ENCODE measurements around the gene PACRG.

The PACRG gene

DNA sequence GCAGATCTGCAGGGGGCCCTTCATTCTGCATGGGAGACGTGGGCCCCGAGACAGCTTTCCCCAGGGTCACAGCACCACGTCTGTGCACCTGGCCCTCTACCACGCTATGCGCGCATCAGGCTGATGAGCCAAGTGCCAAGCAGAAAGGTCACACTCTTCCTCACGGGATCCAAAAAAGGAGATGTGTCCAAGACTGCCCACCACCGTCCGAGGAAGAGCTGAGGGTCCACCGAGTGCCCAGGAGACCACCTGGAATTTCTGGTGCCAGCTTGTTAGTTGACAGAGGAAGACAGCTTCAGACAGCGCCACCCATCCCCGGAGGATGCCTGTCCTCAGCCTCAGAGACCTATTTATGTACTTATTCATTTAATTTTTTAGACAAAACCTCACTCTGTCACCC is 609.2 kb downstream of the PACRG start:
- H3K27me3 Mint-ChIP-seq (ENCODE audit: low read depth, poor library complexity), result peaks cover 11% of the 10 kb centered on the region
- no peak overlapping the region for H3K27ac Mint-ChIP-seq
- H3K4me1 Mint-ChIP-seq, result peaks cover 67% of the 10 kb centered on the region
- no peaks in the 10 kb centered on the region for H3K36me3 Mint-ChIP-seq (ENCODE audit: low read depth)
- no peak for DNase-seq
- H3K4me3 Mint-ChIP-seq, result no peak overlapping the region
- TF ChIP-seq CTCF (IDR thresholded peaks at IDR 0.05), result no peak
- no peaks in the 10 kb centered on the region for H3K9me3 Mint-ChIP-seq

- no peaks in the 10 kb centered on the region for H3K9me3 Mint-ChIP-seq
- no peak for DNase-seq
These were observed 610.2 kb downstream of the PACRG start for GRCh38 chr6:163337958-163338357.

GRCh38 chr6:163338671-163339405 is 611.1 kb downstream of the PACRG start:
- H3K36me3 Mint-ChIP-seq (ENCODE audit: low read depth), result no peaks in the 10 kb centered on the region
- peak overlapping the region; percentile 34 for H3K4me3 Mint-ChIP-seq
- no peak for TF ChIP-seq CTCF (IDR thresholded peaks at IDR 0.05)
- H3K9me3 Mint-ChIP-seq, result no peaks in the 10 kb centered on the region
- no peak for DNase-seq
- peak overlapping the region; percentile 29 for H3K27ac Mint-ChIP-seq
- H3K27me3 Mint-ChIP-seq (ENCODE audit: low read depth, poor library complexity), result peaks cover 13% of the 10 kb centered on the region
- peaks cover 75% of the 10 kb centered on the region for H3K4me1 Mint-ChIP-seq

More at GRCh38 chr6:163337958-163338357, 610.2 kb downstream of the PACRG start:
- no peak for TF ChIP-seq CTCF (IDR thresholded peaks at IDR 0.05)
- no peak overlapping the region for H3K4me3 Mint-ChIP-seq
- peaks cover 77% of the 10 kb centered on the region for H3K4me1 Mint-ChIP-seq
- H3K27me3 Mint-ChIP-seq (ENCODE audit: low read depth, poor library complexity), result peaks cover 13% of the 10 kb centered on the region
- H3K27ac Mint-ChIP-seq, result no peak overlapping the region
- no peaks in the 10 kb centered on the region for H3K36me3 Mint-ChIP-seq (ENCODE audit: low read depth)

DNA sequence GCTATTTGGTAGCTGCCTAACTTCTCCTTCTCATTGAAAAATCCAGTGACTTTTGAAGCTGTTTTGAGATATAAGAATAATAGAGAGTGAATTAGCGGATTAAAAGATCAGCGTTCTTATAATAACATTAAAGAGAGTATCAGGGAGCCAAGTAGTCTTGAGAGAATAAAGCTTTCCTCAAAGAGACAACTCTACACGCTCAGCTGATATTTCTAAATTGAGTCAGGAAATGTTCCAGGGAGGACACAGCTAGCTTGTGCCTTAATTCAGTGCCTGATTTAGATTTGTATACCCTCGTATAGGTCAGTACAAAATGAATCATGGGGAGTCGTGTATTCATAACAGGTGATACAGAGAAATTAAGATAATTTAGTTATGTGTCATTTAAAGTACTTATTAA is 611.7 kb downstream of the PACRG start:
- Mint-ChIP-seq H3K4me3 (no peak overlapping the region), H3K36me3 (ENCODE audit: low read depth) (no peaks in the 10 kb centered on the region), H3K4me1 (peaks cover 70% of the 10 kb centered on the region), H3K27me3 (ENCODE audit: low read depth, poor library complexity) (peaks cover 13% of the 10 kb centered on the region), H3K9me3 (no peaks in the 10 kb centered on the region), H3K27ac (no peak overlapping the region)
- no peak for DNase-seq
- TF ChIP-seq CTCF (IDR thresholded peaks at IDR 0.05), result no peak

DNA sequence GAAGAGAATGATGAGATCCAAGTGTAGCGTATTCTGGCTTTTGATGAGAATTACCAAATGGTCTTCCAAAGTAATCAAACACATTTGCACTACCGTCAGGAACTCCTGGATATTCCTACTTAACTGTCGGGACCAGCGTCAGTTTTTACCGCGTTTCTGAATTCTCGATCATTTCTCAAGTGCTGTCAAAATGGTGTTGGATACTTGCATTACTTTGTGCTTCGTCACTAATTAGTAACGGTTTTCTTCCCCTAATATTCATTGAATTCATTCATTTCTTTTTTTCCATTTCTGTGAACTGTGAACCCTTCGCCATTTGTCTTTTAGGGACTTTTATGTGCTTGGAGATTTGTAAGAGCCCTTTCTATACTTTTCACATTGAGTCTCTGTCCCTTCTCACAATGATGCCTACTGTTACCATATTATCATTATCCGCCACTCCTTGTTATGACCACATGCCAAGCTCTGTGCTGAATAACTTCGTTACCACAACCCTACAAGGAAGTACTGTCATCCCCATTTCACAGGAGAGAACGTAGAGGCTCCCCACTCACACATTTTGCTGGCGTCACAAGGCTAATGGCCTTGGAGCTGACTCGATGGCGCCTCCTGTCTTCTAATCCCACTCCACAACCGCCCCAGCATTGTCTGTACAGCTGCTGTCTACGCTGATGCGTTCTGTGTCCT is 612.6 kb downstream of the PACRG start:
- H3K27me3 Mint-ChIP-seq (ENCODE audit: low read depth, poor library complexity), result peaks cover 13% of the 10 kb centered on the region
- H3K27ac Mint-ChIP-seq, result no peak overlapping the region
- no peak for DNase-seq
- no peak for TF ChIP-seq CTCF (IDR thresholded peaks at IDR 0.05)
- H3K4me3 Mint-ChIP-seq, result no peak overlapping the region
- no peaks in the 10 kb centered on the region for H3K9me3 Mint-ChIP-seq
- H3K4me1 Mint-ChIP-seq, result peaks cover 71% of the 10 kb centered on the region
- no peaks in the 10 kb centered on the region for H3K36me3 Mint-ChIP-seq (ENCODE audit: low read depth)

Data from nephron progenitor cell (in vitro differentiated cells).